ENCODE results near the gene SPATA45.

SPATA45 gene

GRCh38 chr1:212827171-212827776 is 20.2 kb downstream of the SPATA45 start:
- H3K9me2 ChIP-seq (replicated peaks; ENCODE audit: insufficient read depth, low read length), result no peaks in the 10 kb centered on the region
- H3K9me3 ChIP-seq (ENCODE audit: insufficient read depth, low read length), result peaks cover 11% of the 10 kb centered on the region; the same call in 1 of the 2 replicates
- H3K4me2 ChIP-seq (ENCODE audit: low read depth, low read length, poor library complexity, severe bottlenecking), result no peak overlapping the region
- H3K4me3 ChIP-seq (ENCODE audit: insufficient read depth, low read length, poor library complexity, severe bottlenecking), result no peak overlapping the region
- no peaks in the 10 kb centered on the region for H3F3A ChIP-seq (ENCODE audit: insufficient read depth)
- no peaks in the 10 kb centered on the region for H3K27me3 ChIP-seq (ENCODE audit: low read length)
- no peaks in the 10 kb centered on the region for H4K20me1 ChIP-seq (ENCODE audit: low read depth, low read length)
- no peaks in the 10 kb centered on the region for H3K79me2 ChIP-seq (ENCODE audit: insufficient read depth, low read length)
- no peaks in the 10 kb centered on the region for H3K36me3 ChIP-seq (ENCODE audit: low read length)
- H3K9ac ChIP-seq (ENCODE audit: low read length), result no peak overlapping the region
- H2AFZ ChIP-seq (ENCODE audit: low read depth, low read length, severe bottlenecking), result no peak overlapping the region
- no peak overlapping the region for H3K27ac ChIP-seq (ENCODE audit: low read depth, low read length)
- TF ChIP-seq CTCF (IDR thresholded peaks at IDR 0.05; ENCODE audit: insufficient read depth, low read length, poor library complexity, severe bottlenecking) (no peak), EZH2phosphoT487 (conservative IDR thresholded peaks at IDR 0.05; ENCODE audit: low read length) (no peak)

GRCh38 chr1:212825798-212826452 is 21.5 kb downstream of the SPATA45 start:
- no peaks in the 10 kb centered on the region for H3F3A ChIP-seq (ENCODE audit: insufficient read depth)

GRCh38 chr1:212824201-212824600 is 23.2 kb downstream of the SPATA45 start:
- no peak overlapping the region for H2AFZ ChIP-seq (ENCODE audit: low read depth, low read length, severe bottlenecking)
- H3K36me3 ChIP-seq (ENCODE audit: low read length), result no peaks in the 10 kb centered on the region
- H3F3A ChIP-seq (ENCODE audit: insufficient read depth), result no peaks in the 10 kb centered on the region
- H3K79me2 ChIP-seq (ENCODE audit: insufficient read depth, low read length), result no peaks in the 10 kb centered on the region
- H3K4me3 ChIP-seq (ENCODE audit: insufficient read depth, low read length, poor library complexity, severe bottlenecking), result no peak overlapping the region
- TF ChIP-seq EZH2phosphoT487 (conservative IDR thresholded peaks at IDR 0.05; ENCODE audit: low read length) (no peak), CTCF (IDR thresholded peaks at IDR 0.05; ENCODE audit: insufficient read depth, low read length, poor library complexity, severe bottlenecking) (no peak)
- H3K9ac ChIP-seq (ENCODE audit: low read length), result no peak overlapping the region
- no peaks in the 10 kb centered on the region for H3K27me3 ChIP-seq (ENCODE audit: low read length)
- peaks cover 11% of the 10 kb centered on the region; the same call in 1 of the 2 replicates for H3K9me3 ChIP-seq (ENCODE audit: insufficient read depth, low read length)
- no peak overlapping the region for H3K4me2 ChIP-seq (ENCODE audit: low read depth, low read length, poor library complexity, severe bottlenecking)
- no peak overlapping the region for H3K27ac ChIP-seq (ENCODE audit: low read depth, low read length)
- no peaks in the 10 kb centered on the region for H4K20me1 ChIP-seq (ENCODE audit: low read depth, low read length)
- no peaks in the 10 kb centered on the region for H3K9me2 ChIP-seq (replicated peaks; ENCODE audit: insufficient read depth, low read length)

More at GRCh38 chr1:212825798-212826452, 21.5 kb downstream of the SPATA45 start:
- TF ChIP-seq CTCF (IDR thresholded peaks at IDR 0.05; ENCODE audit: insufficient read depth, low read length, poor library complexity, severe bottlenecking) (no peak), EZH2phosphoT487 (conservative IDR thresholded peaks at IDR 0.05; ENCODE audit: low read length) (no peak)
- Histone ChIP-seq H3K27me3 (ENCODE audit: low read length) (no peaks in the 10 kb centered on the region), H3K9ac (ENCODE audit: low read length) (no peak overlapping the region), H3K27ac (ENCODE audit: low read depth, low read length) (no peak overlapping the region), H3K36me3 (ENCODE audit: low read length) (no peaks in the 10 kb centered on the region), H3K4me2 (ENCODE audit: low read depth, low read length, poor library complexity, severe bottlenecking) (no peak overlapping the region), H2AFZ (ENCODE audit: low read depth, low read length, severe bottlenecking) (no peak overlapping the region), H3K9me3 (ENCODE audit: insufficient read depth, low read length) (peaks cover 11% of the 10 kb centered on the region; the same call in 1 of the 2 replicates), H3K79me2 (ENCODE audit: insufficient read depth, low read length) (no peaks in the 10 kb centered on the region), H3K4me3 (ENCODE audit: insufficient read depth, low read length, poor library complexity, severe bottlenecking) (no peak overlapping the region), H4K20me1 (ENCODE audit: low read depth, low read length) (no peaks in the 10 kb centered on the region), H3K9me2 (replicated peaks; ENCODE audit: insufficient read depth, low read length) (no peaks in the 10 kb centered on the region)
